Fibroblast of gingiva (primary cell): ENCODE data around the gene GIMD1.

Experiments
- DNase-seq: peaks from one replicate; pipeline ENCODE4 v3.0.0-alpha.2; 2011; ENCODE audit warnings: low read depth

The GIMD1 gene

DNA sequence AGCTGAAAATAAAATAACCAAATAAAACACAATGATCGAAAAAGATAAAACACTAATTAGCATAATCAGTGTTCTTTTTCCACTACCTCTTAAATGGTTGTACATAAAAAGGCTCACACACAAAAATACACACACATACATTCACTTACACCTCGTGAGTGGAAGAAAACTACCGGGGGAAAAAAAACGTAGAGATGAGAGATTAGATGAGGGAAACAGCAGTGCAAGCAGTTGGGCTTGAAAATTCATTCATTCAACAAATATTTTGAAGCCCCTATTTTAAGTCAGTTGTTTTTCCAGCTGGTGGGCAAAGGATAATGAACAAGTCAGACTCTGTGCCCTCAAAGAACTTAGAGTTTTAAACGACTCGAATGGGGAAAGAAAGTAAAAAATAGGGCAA is 53.6 kb downstream of the GIMD1 start:
- DNase-seq: no peak

DNA sequence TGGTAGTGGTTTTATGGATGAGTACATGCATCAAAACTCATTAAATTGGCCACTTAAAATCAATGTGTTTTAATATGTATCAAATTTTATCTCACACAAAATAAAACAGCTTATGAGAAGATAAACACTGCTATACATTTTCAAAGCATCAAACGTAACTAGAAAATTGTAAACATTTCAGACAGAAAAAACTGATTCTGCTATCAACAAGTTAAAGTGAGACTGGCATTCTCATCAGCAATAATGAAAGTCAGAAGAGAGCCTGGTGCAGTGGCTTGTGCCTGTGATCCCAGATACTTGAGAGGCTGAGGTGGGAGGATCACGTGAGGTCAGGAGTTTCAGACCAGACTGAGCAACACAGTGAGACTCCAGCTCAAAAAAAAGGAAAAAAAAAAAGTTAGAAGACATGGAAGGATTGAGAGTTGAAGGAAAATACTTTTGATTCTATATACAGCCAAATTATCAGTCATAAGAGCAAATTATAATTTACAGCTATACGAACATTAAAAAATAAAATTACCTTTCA is 55.5 kb downstream of the GIMD1 start:
- no peak for DNase-seq

DNA sequence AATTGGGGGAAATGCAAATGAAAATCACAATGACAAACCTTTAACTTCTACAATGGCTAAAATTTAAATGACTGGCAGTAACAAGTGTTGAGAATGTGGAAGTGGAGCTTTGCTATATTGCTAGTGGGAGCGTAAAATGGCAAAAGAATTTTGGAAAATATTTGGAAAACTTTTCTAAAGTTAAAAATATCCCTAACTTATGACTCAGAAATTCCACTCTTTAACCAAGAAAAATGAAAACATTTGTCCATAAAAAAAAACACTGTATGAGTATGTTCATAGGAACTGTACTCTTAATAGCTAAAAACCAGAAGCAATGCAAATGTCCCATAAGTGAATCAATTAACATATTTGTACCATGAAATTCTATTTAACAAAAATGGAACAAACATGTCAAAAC is 56.2 kb downstream of the GIMD1 start:
- peak; percentile 64 for DNase-seq
